ENCODE measurements around the gene KRT25.

The KRT25 gene, protein sequence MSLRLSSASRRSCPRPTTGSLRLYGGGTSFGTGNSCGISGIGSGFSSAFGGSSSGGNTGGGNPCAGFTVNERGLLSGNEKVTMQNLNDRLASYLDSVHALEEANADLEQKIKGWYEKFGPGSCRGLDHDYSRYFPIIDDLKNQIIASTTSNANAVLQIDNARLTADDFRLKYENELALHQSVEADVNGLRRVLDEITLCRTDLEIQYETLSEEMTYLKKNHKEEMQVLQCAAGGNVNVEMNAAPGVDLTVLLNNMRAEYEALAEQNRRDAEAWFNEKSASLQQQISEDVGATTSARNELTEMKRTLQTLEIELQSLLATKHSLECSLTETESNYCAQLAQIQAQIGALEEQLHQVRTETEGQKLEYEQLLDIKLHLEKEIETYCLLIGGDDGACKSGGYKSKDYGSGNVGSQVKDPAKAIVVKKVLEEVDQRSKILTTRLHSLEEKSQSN

DNA sequence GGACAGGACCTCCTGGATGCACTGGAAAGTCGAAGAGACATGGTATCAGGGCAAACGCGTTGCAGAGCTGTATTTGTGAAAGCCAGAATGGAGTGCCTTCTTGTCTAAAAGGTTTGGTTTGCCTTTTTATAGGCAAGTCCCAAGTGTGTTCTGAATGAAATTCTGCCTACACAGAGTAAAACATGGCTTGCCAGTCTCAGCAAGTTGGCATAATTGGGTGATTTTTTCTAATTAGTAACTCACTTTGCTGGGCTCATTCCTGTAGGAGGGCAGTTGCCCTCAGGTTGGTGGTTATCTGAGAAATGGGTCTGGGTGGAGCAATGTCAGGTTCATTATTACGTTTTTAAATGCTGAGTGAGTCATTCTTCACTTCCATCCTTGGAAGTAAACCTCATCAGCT is at the start of gene KRT25:
Gene KRT25, minus strand, starts transcription at position 101 of the 400 bp plus-strand sequence. Its CDS starts 60 bp downstream, at position 41.
- no peak for DNase-seq (ENCODE audit: low read depth)

DNA sequence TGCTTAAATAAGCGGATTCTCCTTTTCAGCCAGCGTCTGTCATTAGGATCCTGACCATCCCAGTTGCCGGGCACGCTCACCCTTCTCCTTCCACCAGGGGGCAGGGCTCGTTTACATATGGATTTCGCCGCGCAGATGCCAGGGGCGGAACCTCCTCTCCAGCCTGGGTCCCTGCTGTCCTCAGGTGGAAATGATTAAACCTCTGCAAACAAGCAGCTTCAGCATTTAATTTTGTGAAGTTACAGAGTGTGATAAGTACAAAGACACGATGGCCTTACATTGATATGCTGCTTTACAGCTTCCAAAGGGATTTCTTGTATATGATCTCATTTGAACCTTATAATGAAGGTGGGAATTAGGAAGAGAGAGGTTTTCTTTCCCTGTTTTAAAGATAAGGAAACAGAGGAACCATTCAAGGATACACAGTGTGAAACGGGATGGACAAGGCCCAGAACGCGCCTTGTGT is 48.5 kb upstream of the KRT25 start:
- peak; percentile 64 for DNase-seq (ENCODE audit: low read depth)

DNA sequence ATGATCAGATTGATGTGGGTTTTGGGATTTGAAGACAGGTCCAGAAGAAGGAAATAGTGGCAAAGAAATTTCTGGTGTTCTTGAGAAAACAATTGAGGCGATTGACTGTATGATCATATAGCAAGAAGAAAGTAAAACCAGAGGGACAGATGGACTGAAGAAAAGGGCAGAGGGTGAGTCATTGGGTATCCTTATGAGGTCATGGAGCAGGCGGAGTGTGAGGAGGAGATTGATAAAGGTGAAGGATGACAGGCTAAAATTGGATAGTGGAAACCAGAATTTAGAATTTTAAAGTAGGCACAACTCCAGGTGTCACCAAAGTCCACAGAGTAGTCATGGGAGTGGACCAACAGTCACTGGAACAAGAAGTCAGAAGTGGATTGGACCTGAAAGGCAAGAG is 46.0 kb upstream of the KRT25 start:
- DNase-seq (ENCODE audit: low read depth), result no peak

DNA sequence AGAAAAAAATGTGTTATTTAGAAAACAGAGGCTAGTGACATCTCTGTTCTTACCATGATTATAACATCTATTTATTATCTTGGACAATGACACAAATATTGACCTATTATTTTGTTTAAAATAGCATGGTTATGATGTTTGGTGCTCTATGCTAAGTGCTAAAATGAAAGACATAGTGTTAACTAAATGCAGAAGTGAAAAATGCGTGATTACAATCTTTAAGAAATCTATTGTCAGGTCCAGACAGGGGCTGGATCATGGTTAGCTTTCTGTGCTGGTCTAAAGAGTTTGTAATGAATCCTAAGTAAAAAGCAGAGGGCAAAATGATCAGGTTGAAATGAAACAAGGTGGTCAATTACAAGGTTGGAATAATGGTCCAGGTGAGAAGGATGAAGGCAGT is 45.2 kb upstream of the KRT25 start:
- no peak for DNase-seq (ENCODE audit: low read depth)

DNA sequence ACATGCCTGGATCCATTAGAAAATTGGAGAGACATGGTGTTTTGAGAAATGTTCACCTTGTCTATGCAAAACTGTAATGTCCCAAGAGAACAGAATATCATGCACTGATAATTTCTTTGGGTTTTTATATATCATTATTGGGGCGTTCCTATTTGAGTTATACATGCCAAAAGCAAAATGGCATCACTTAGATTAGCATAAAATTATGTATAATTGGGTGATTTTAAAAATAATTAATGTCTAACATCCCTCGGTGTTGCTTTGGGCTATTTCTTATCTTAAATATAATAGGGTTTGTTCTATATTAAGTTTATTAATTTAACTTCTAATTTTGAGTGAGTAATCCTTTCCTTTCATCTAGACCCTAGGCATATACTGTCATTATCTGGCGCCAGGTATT is 44.7 kb upstream of the KRT25 start, which contains the start of gene KRT28:
Gene KRT28, minus strand, starts transcription at position 101 of the 400 bp plus-strand sequence. Its CDS starts 66 bp downstream, at position 35.
- no peak for DNase-seq (ENCODE audit: low read depth)

DNA sequence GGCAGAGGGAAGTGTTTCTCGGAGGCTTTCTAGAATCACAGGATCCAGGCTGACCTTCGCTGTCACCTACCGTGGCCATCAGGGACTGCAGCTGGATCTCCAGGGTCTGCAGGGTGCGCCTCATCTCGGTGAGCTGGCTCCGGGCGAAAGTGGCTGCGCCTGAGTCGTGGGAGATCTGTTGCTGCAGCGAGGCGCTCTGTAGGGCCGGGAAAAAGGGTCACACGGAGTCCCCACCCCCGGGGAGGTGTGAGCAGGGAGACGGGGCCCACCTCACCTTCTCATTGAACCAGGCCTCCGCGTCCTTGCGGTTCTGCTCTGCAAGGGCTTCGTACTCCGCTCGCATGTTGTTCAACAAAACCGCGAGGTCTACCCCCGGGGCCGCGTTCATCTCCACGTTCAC is 41.7 kb upstream of the KRT25 start:
- no peak for DNase-seq (ENCODE audit: low read depth)

DNA sequence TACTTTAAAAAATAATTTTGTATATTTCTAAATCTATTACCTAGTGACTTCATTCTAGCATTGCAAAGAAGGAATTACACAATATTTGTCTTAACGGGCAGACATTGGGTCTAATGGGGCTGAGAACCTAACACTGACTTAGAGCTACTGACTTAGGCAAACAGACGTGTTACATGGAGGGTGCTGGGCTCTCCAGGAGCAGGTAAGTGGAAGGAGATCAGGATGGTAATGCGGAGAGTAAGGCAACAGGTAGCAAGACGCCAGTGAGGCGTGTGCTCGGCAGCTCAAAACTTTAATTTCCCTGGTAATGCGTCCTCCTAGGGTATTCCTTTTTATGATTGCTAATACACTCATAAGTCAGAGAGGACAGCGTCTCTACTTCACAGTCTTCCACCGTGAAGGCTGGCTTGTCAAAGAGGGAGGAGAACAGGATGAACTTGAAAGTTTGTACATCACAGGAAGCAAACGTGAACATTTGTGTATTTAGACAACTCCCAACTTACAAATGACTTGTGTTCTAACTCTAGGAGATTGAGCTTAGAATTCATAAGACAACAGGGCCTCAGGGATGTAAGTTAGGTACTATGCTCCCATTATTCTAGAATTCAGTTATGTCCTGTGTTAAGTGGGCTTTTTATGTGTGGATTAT is 40.0 kb upstream of the KRT25 start:
- DNase-seq (ENCODE audit: low read depth), result no peak

DNA sequence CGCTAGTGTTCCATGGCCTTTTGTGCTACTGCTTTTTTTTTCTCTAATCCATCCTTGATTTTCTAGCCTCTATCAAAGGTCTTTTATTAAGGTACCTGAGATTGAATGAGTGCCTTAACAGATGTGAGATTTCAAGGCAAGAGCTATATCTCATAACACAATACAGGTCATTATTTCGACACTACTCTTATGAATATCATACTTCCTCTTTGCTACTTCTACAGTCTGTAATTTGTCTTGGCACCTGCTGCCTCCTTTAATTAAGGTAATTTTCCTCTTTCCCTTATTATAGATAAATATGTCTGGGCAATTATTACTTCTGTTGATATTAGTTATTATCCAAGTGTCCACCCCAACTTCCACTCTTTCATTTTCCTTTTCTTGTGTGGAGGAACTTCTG is 39.3 kb upstream of the KRT25 start:
- no peak for DNase-seq (ENCODE audit: low read depth)

DNA sequence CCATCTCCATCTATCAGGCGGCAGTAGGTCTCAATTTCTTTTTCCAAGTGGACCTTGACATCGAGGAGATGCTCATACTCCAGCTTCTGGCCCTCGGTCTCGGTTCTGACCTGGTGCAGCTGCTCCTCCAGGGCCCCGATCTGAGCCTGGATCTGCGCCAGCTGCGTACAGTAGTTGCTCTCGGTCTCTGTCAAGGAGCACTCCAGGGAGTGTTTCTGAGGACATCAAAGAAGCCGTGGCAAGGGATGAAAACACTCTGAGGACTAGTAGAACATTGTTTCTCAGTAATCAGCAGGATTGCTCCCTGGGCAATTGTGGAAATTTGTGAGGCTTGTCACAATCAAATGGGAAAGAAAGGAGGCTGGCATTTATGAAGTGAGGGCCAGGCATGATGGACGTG is 38.7 kb upstream of the KRT25 start:
- DNase-seq (ENCODE audit: low read depth), result no peak

DNA sequence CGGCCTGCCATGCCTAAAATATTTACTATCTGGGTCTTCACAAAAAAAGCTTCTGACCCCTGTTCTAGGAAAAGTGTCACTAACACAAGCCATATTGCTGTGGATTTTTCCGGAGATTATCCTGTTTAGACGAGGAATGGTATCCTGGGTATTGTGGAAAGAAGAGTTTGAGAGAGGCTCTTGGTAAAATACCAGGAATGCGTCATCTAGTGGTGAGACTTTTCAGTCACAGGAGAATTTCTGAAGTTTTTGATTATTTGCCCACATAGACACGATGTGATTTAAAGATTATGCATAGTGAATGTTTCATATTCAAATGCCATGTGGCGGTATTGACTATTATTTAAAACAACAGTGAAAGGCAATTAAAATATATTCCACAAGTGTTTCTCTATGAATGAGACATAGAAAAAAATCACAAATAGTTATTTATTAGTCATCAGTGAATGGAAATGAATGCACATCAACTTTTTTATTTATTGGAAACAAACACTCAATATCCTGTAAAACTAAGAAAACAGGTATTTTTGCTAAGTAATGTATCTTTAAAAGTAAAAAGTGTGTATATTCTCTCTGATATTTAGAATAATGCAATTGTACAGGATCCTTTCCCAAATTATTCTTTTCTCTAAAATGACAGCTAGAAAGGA is 36.8 kb upstream of the KRT25 start:
- DNase-seq (ENCODE audit: low read depth), result peak; percentile 41

DNA sequence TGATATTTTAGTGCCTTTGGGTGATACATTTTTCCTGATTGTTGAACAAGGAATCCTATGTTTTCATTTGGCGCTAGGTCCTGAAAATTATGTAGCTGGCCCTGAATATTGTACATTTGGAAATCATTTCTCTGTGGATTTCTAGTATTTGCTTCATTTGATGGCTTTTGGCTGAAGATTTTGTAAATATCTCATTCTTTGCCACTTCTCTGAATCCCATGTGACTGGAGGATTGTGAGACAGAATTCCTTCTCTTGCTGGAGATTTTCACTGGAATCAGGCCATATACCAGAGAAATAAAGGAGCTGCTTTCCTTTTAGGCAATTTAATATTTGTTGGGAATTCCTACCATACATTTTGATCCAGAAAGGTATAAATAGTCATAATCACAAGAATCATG is 36.0 kb upstream of the KRT25 start:
- peak; percentile 46 for DNase-seq (ENCODE audit: low read depth)

DNA sequence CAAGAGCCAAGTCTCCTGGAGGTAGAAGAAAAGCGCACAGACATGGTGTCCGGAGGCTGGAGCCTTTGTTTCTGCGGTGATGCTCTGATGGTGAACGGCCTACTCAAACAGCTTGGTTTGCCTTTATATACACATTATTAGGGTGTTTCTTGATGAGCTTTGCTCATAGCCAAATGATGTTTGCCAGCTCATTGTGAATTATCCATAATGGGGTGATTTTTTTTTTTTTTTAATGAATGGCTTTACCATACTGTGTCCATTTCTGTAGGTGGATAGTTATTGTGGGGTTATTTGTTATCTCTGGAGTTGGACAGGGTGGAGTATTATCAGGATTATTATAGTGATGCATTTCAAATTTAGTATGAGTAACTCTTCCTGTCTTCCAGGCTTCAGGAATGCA is 27.3 kb upstream of the KRT25 start, which contains the start of gene KRT27:
Gene KRT27, minus strand, starts transcription at position 101 of the 400 bp plus-strand sequence. Its CDS starts 57 bp downstream, at position 44.
- DNase-seq (ENCODE audit: low read depth), result no peak

DNA sequence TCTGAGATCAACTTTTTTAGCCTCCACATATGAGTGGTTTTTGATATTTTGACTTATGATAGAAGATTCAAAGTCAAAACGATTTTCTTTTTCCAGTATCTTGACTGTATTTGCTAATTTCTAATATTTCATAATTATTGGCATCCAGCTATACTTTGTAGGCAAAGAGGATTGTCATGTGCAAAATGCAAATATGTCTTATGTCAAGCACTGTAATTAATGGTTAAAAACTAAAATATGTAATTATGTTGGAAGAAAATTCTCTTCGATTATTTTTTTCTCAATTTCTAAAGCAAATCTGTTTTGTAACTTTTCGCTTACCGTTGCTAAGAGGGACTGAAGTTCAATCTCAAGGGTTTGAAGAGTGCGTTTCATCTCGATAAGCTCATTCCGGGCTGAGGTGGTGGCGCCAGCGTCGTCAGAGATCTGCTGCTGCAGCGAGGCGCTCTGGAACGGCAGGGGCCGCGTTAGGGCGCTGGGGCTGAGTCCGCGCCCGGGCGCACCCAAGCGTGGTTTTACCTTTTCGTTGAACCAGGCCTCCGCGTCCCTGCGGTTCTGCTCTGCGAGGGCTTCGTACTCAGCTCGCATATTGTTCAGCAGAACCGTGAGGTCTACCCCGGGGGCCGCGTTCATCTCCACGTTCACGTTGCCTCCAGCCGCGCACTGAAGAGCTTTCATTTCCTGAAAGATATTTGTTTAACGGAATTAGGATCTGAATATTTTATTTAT is 24.2 kb upstream of the KRT25 start:
- no peak for DNase-seq (ENCODE audit: low read depth)

DNA sequence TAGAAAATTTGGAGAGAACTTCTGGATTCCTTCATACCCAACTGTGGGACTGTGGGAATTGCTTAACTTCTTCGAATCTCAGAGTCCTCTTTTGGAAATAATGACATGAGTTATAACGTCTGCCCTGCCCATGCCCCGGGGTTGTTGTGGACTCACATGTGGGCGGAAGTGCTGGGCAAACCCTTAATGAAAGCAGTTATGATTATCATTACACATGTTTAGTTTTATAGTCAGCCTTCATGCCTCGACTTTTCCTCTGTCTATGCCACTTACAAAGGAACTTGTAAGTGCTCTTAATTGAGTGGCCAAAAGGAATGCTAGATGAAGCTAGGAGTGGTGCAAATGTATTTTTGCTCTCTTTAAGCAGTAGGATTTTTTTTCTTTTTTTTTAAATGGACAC is 23.3 kb upstream of the KRT25 start:
- DNase-seq (ENCODE audit: low read depth), result no peak

DNA sequence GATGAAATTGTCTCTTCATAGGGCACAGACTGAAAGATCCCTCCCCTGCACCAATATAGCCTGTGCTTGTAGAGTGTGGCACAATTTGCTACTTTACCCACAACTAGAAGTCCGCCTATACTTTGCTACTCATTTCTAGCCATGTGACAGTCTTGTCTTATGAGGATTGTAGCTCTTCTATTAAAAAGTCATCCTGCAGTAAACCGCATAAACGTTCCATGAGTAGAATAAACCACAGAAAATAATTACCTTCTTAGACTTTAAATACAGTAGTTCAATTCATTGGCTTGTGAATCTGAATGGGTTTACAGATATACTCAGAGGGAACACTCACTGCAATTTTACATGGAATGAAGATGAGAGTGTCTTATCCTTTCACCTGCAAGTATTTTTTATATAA is 22.8 kb upstream of the KRT25 start:
- no peak for DNase-seq (ENCODE audit: low read depth)

DNA sequence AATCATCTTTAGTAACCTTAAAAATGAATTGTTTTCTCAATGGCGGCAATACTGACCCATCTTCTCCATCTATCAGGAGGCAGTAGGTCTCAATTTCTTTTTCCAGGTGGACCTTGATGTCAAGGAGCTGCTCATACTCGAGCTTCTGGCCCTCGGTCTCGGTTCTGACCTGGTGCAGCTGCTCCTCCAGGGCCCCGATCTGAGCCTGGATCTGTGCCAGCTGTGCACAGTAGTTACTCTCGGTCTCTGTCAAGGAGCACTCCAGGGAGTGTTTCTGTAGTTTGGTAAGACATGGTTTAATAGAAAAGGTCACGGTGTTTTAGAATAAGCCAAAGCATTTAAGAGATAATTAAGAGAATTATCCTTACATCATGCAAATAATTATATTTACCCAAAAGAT is 22.3 kb upstream of the KRT25 start:
- DNase-seq (ENCODE audit: low read depth), result no peak

DNA sequence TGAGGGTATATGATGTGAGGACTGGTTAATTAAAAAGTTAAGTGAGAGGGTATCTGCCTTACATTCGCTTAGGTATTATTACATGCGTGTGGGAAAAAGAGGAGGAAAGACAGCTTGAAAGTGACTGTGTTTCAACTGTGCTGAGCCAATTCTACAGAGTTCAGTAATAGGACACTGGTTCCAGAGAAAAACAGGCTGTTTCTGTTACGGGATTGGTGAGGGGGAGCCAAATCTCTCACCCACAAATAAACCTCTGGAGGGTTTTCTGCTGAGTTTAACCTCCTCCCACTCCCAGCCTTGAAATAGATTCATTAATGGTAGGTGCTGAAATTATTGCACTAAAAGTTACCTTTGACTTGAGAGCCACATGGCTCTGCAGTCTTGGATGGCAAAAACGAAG is 20.8 kb upstream of the KRT25 start:
- DNase-seq (ENCODE audit: low read depth), result no peak

DNA sequence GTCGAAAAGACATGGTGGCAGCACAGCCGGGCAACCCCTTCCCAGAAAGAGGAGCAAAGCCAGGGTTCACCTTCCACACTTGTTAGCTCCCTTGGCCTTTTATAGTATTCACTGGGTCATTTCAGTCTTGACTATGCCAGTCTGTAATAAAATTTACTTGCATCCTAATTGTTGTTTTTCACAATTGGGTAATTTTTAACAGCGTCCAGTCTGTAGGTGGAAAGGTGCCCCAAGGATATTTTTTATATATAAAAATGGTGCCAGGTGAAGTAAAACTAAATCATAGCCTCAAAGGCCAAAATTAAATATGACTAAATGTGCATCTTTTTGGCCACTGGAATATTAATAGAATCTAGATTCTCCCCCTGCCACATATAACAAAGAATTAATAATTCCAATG is 17.0 kb upstream of the KRT25 start, which contains the start of gene KRT26:
Gene KRT26, minus strand, starts transcription at position 101 of the 400 bp plus-strand sequence. Its CDS starts 88 bp downstream, at position 13.
- DNase-seq (ENCODE audit: low read depth), result no peak

DNA sequence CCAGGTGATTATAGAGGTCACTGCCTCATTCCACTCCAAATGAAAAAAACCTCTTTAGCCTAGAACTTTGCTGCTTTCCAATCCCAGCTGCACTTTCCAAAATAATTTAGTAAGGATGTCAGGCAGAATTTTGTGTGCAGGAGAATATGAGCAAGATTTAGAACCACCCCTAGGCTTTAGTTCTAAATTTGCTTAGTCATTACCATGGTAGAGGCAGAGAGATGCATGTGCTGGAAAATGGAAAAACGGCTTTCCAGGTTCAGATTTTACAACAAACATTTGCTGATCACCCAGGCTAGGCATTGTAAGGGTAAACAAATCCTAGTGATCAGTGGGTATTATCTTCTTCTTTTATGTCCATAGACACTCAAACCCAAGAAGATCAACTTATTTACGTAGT is 10.5 kb upstream of the KRT25 start:
- no peak for DNase-seq (ENCODE audit: low read depth)

DNA sequence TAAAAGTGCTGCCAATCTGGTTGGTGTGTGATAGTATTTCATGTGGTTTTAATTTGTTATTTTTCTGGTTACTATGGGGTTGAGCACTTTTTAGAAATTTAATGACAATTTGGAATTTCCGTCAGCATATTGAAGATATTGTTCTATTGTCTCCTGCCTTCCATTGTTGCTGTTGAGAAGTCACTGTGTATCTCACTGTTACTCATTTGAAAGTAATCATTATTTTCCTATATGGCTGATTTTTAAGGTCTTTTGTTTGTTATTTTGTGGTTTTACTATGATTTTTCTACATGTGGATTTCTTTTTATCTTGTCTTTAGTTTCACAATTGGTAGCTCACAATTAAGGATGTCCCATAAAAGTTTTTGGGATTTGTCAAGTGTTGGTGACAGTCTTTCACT is 8.6 kb upstream of the KRT25 start:
- DNase-seq (ENCODE audit: low read depth), result no peak

DNA sequence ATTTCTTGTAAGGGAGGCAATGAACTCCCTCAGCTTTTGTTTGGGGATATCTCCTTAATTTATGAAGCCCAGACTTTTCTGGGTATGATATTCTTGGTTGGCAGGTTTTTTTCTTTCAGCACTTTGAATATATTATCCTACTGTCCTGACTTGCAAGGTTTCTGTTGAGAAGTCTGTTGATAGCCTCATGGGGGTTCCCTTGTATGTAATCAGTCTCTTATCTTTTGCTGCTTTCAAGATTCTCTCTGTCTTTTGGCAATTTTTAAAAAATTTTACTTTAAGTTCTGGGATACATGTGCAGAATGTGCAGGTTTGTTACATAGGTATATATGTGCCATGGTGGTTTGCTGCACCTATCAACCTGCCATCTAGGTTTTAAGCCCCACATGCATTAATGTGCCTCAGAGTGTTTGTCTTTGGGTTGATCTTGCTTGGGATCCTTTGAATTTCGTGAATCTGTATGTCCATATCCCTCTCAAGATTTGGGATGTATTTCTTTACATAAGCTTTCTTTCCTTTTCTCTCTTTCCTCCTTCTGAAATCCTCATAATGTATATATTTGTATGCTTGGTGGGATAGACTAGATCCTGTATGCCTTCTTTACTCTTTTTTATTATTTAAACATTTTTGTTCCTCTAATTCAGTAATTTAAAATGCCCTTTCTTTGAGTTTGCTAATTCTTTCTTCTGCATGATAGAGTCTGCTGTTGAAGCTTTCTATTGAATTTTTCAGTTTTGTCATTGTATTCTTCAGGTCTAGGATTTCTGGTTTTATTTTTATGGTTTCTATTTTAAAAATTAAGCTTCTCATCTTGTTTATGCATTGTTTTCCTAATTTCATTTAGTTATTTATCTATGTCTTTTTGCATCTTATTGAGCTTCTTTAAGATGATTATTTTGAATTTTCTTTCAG is 5.2 kb upstream of the KRT25 start:
- no peak for DNase-seq (ENCODE audit: low read depth)
